Right lobe of liver (tissue), 4 donors: ENCODE results near the gene LARP4B.

Experiments
- CTCF ChIP-seq, 4 donors: fragments of 200-600 bp in 3 of 4; fragments of 450-650 bp in 1 of 4; IDR thresholded peaks; one replicate each; pipeline versions ENCODE4 v1.5.1 to v1.8.0; 2016 to 2022; ENCODE audit warnings: antibody characterized with exemption in 4 of 4, mild to moderate bottlenecking in 2 of 4
- POLR2A ChIP-seq: fragments of 450-650 bp; IDR thresholded peaks from one replicate; pipeline ENCODE4 v1.6.1; 2017; ENCODE audit warnings: antibody characterized with exemption, mild to moderate bottlenecking
- donor health status: DM: no; HTN: no; CAD: no.
- donor health status: DM: no; HTN: no; CAD: no.
- donor health status: DM: no; HTN: yes; CAD: no.

- no peak for TF ChIP-seq POLR2A
- no peak for TF ChIP-seq CTCF (IDR thresholded peaks at IDR 0.05)
These were observed 30.8 kb upstream of the LARP4B start for GRCh38 chr10:962342-962741.
